GM23338 (cell line): ENCODE measurements around the gene ST8SIA6. TPM values are rescaled to one million over a fixed set of nuclear protein-coding genes. Genes with fewer than 3 reads are reported as not detected.

ENCODE experiments used
- ATAC-seq: fragments of 200-7000 bp; cut with Tn5 transposase; 3 replicates; pipeline ENCODE4 v1.9.1; 2020
- DNase-seq: peaks from one replicate; pipeline ENCODE4 v3.0.0-alpha.2; 2015; ENCODE audit warnings: low spot score
- H2AFZ ChIP-seq: fragments of 200-600 bp; sonication (generic); 2 replicates; pipeline ENCODE4 v1.8.0; 2016; ENCODE audit warnings: antibody characterized with exemption, mild to moderate bottlenecking, moderate library complexity
- H3F3A ChIP-seq: fragments of 200-600 bp; sonication (generic); replicated peaks from 2 replicates; pipeline ENCODE4 v1.8.0; 2017; ENCODE audit warnings: antibody characterized with exemption, mixed run types, low read depth
- H3K27ac ChIP-seq: fragments of 200-600 bp; sonication (generic); 2 replicates; pipeline ENCODE4 v1.6.1; 2016; ENCODE audit warnings: low read depth
- H3K27me3 ChIP-seq: fragments of 200-600 bp; sonication (generic); 2 replicates; pipeline ENCODE4 v1.8.0; 2016; ENCODE audit warnings: mild to moderate bottlenecking, mixed run types, moderate library complexity; ENCODE audit not compliant: insufficient read depth
- H3K36me3 ChIP-seq: fragments of 200-600 bp; sonication (generic); 2 replicates; pipeline ENCODE4 v1.8.0; 2016; ENCODE audit warnings: mild to moderate bottlenecking; ENCODE audit not compliant: insufficient read depth
- H3K4me1 ChIP-seq: fragments of 200-600 bp; sonication (generic); 2 replicates; pipeline ENCODE4 v1.8.0; 2016; ENCODE audit warnings: mild to moderate bottlenecking, moderate library complexity; ENCODE audit not compliant: insufficient read depth
- H3K4me2 ChIP-seq: fragments of 200-600 bp; sonication (generic); 2 replicates; pipeline ENCODE4 v1.7.1; 2017; ENCODE audit warnings: mixed run types
- H3K4me3 ChIP-seq: fragments of 200-600 bp; sonication (generic); 2 replicates; pipeline ENCODE4 v1.6.1; 2016; ENCODE audit warnings: mixed run types
- H3K79me2 ChIP-seq: fragments of 200-600 bp; sonication (generic); replicated peaks from 2 replicates; pipeline ENCODE4 v1.8.0; 2017; ENCODE audit warnings: mild to moderate bottlenecking; ENCODE audit not compliant: insufficient read depth
- H3K9me2 ChIP-seq: fragments of 200-600 bp; sonication (generic); 2 replicates; pipeline ENCODE4 v1.8.0; 2017; ENCODE audit not compliant: insufficient read depth
- H4K20me1 ChIP-seq: fragments of 200-600 bp; sonication (generic); replicated peaks from 2 replicates; pipeline ENCODE4 v1.8.0; 2017; ENCODE audit warnings: mild to moderate bottlenecking; ENCODE audit not compliant: insufficient read depth
- H3K27ac Mint-ChIP-seq: 2 replicates; pipeline ENCODE4 v1.8.0; 2020; ENCODE audit warnings: inconsistent platforms, mild to moderate bottlenecking, moderate library complexity, mixed read lengths
- H3K27me3 Mint-ChIP-seq: 3 replicates; pipeline ENCODE4 v1.8.0; 2022; ENCODE audit warnings: low read depth, mild to moderate bottlenecking, moderate library complexity, mixed read lengths, inconsistent platforms; ENCODE audit not compliant: insufficient read depth, poor library complexity
- H3K36me3 Mint-ChIP-seq: 3 replicates; pipeline ENCODE4 v1.8.0; 2021; ENCODE audit warnings: low read depth, mild to moderate bottlenecking, inconsistent platforms, moderate library complexity, mixed read lengths
- H3K4me1 Mint-ChIP-seq: 3 replicates; pipeline ENCODE4 v1.8.0; 2020; ENCODE audit warnings: mild to moderate bottlenecking, inconsistent platforms, mixed read lengths
- H3K4me3 Mint-ChIP-seq: 3 replicates; pipeline ENCODE4 v1.8.0; 2021; ENCODE audit warnings: moderate library complexity, mild to moderate bottlenecking, inconsistent platforms, mixed read lengths
- H3K9me3 Mint-ChIP-seq: 3 replicates; pipeline ENCODE4 v1.8.0; 2020; ENCODE audit warnings: moderate library complexity, mild to moderate bottlenecking, inconsistent platforms, mixed read lengths
- CREB1 ChIP-seq: fragments of 250-450 bp; sonication (Bioruptor Pico); IDR thresholded peaks from 2 replicates; pipeline ENCODE4 v1.5.0; 2020; ENCODE audit warnings: low read depth, mild to moderate bottlenecking, moderate library complexity
- EZH2 ChIP-seq: fragments of 200-600 bp; sonication (generic); IDR thresholded peaks from one replicate; pipeline ENCODE4 v1.8.0; 2017; ENCODE audit warnings: antibody characterized with exemption, mild to moderate bottlenecking, low read depth; ENCODE audit not compliant: unreplicated experiment
- EZH2phosphoT487 ChIP-seq: fragments of 200-600 bp; sonication (generic); IDR thresholded peaks from one replicate; pipeline ENCODE4 v1.8.1; 2018; ENCODE audit warnings: antibody characterized with exemption; ENCODE audit not compliant: unreplicated experiment
- JUNB ChIP-seq: IDR thresholded peaks from one replicate; pipeline ENCODE4 v1.6.1; 2016; ENCODE audit warnings: antibody characterized with exemption; ENCODE audit not compliant: unreplicated experiment
- NANOG ChIP-seq: IDR thresholded peaks from 2 replicates; pipeline ENCODE4 v1.6.1; 2016; ENCODE audit warnings: antibody characterized with exemption, borderline replicate concordance
- POLR2AphosphoS5 ChIP-seq: IDR thresholded peaks from 2 replicates; pipeline ENCODE4 v1.6.1; 2016; ENCODE audit warnings: antibody characterized with exemption, low read depth
- STAT1 ChIP-seq: IDR thresholded peaks from one replicate; pipeline ENCODE4 v1.6.1; 2016; ENCODE audit warnings: antibody characterized with exemption; ENCODE audit not compliant: unreplicated experiment
- ZNF114 ChIP-seq: fragments of 250-450 bp; sonication (Bioruptor Pico); IDR thresholded peaks from 2 replicates; pipeline ENCODE4 v1.5.0; 2020; ENCODE audit warnings: mild to moderate bottlenecking, moderate library complexity
- ZNF331 ChIP-seq: fragments of 250-450 bp; sonication (Bioruptor Pico); IDR thresholded peaks from 2 replicates; pipeline ENCODE4 v1.5.0; 2020; ENCODE audit warnings: low read depth, mild to moderate bottlenecking, moderate library complexity
- polyA plus RNA-seq: library from polyadenylated mRNA; unstranded; fragments of >200 nt; fragmentation: Nextera tagmentation; extraction: Ambion mirVana; gene quantifications from 2 replicates; pipeline ENCODE4 v1.2.1, GENCODE V29; 2016
- total RNA-seq: library from RNA; depleted of rRNA; stranded (reverse); fragments of >200 nt; shearing (Covaris generic); gene quantifications from 2 replicates; pipeline ENCODE4 v1.2.3, GENCODE V29; 2014
- TF ChIP-seq, protein P1 (sequence below): fragments of 250-450 bp; sonication (Bioruptor Pico); IDR thresholded peaks from 2 replicates; pipeline ENCODE4 v1.5.0; 2020; ENCODE audit warnings: mild to moderate bottlenecking, moderate library complexity
- TF ChIP-seq, protein P2 (sequence below): IDR thresholded peaks from one replicate; pipeline ENCODE4 v1.6.1; 2018; ENCODE audit warnings: antibody characterized with exemption; ENCODE audit not compliant: unreplicated experiment
- TF ChIP-seq, protein P3 (sequence below), 2 experiments: fragments of 200-600 bp in 1 of 2; sonication (generic) in 1 of 2; conservative IDR thresholded peaks; 2 replicates each; pipeline versions ENCODE4 v1.5.1 to v1.6.1; 2016 to 2017; ENCODE audit warnings: antibody characterized with exemption in 2 of 2, low read depth in 2 of 2, mild to moderate bottlenecking in 2 of 2, moderate library complexity in 1 of 2
- TF ChIP-seq, protein P4 (sequence below): IDR thresholded peaks from 2 replicates; pipeline ENCODE4 v1.6.1; 2016; ENCODE audit warnings: antibody characterized with exemption

The ST8SIA6 gene
- total and polyA plus RNA-seq, 2 experiments from 2014 or later: 1.6 to 2.3 TPM

DNA sequence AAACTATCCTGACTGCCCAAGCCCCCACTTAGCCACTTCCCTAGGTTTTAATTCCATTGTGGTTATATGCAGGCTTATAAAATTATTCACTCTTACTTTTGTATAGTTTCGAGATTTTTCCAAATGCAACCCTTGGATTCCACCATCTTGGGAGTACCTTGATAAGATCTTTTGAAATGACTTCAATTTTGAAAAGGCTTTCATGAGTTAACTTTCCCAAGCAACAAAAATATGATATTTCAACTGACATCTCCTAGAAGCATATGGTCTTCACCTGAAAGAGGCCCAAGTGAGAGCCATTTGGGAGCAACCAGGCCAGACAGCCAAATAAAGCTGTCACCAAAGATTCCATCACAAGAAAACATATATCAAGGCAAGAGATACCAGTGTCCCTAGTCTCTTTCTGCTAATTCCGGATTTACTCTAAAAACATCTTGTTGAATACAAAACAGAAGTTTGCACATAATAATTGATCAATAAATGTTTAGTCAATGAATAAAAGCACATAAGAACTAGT, 1.7 kb upstream of the ST8SIA6 start:
- Histone ChIP-seq H3K4me1 (peaks cover 39% of the 10 kb centered on the region), H4K20me1 (no peaks in the 10 kb centered on the region), H3K4me2 (no peak overlapping the region), H3K36me3 (no peaks in the 10 kb centered on the region), H3K27ac (no peak overlapping the region), H3K79me2 (no peaks in the 10 kb centered on the region), H3K27me3 (peaks cover 43% of the 10 kb centered on the region), H3K9me2 (no peaks in the 10 kb centered on the region), H2AFZ (no peak overlapping the region), H3F3A (peaks cover 5% of the 10 kb centered on the region; the same call in 1 of the 2 replicates), H3K4me3 (no peak overlapping the region)
- peaks cover 28% of the 10 kb centered on the region for H3K4me1 Mint-ChIP-seq
- H3K9me3 Mint-ChIP-seq: peaks cover 17% of the 10 kb centered on the region
- H3K27ac Mint-ChIP-seq: no peak overlapping the region
- TF ChIP-seq EZH2 (no peak), ZNF114 (no peak), EZH2phosphoT487 (no peak), ZNF331 (CRISPR knock-in tag) (no peak), CREB1 (no peak), STAT1 (no peak), JUNB (no peak), POLR2AphosphoS5 (no peak), NANOG (no peak)
- TF ChIP-seq, protein P1, sequence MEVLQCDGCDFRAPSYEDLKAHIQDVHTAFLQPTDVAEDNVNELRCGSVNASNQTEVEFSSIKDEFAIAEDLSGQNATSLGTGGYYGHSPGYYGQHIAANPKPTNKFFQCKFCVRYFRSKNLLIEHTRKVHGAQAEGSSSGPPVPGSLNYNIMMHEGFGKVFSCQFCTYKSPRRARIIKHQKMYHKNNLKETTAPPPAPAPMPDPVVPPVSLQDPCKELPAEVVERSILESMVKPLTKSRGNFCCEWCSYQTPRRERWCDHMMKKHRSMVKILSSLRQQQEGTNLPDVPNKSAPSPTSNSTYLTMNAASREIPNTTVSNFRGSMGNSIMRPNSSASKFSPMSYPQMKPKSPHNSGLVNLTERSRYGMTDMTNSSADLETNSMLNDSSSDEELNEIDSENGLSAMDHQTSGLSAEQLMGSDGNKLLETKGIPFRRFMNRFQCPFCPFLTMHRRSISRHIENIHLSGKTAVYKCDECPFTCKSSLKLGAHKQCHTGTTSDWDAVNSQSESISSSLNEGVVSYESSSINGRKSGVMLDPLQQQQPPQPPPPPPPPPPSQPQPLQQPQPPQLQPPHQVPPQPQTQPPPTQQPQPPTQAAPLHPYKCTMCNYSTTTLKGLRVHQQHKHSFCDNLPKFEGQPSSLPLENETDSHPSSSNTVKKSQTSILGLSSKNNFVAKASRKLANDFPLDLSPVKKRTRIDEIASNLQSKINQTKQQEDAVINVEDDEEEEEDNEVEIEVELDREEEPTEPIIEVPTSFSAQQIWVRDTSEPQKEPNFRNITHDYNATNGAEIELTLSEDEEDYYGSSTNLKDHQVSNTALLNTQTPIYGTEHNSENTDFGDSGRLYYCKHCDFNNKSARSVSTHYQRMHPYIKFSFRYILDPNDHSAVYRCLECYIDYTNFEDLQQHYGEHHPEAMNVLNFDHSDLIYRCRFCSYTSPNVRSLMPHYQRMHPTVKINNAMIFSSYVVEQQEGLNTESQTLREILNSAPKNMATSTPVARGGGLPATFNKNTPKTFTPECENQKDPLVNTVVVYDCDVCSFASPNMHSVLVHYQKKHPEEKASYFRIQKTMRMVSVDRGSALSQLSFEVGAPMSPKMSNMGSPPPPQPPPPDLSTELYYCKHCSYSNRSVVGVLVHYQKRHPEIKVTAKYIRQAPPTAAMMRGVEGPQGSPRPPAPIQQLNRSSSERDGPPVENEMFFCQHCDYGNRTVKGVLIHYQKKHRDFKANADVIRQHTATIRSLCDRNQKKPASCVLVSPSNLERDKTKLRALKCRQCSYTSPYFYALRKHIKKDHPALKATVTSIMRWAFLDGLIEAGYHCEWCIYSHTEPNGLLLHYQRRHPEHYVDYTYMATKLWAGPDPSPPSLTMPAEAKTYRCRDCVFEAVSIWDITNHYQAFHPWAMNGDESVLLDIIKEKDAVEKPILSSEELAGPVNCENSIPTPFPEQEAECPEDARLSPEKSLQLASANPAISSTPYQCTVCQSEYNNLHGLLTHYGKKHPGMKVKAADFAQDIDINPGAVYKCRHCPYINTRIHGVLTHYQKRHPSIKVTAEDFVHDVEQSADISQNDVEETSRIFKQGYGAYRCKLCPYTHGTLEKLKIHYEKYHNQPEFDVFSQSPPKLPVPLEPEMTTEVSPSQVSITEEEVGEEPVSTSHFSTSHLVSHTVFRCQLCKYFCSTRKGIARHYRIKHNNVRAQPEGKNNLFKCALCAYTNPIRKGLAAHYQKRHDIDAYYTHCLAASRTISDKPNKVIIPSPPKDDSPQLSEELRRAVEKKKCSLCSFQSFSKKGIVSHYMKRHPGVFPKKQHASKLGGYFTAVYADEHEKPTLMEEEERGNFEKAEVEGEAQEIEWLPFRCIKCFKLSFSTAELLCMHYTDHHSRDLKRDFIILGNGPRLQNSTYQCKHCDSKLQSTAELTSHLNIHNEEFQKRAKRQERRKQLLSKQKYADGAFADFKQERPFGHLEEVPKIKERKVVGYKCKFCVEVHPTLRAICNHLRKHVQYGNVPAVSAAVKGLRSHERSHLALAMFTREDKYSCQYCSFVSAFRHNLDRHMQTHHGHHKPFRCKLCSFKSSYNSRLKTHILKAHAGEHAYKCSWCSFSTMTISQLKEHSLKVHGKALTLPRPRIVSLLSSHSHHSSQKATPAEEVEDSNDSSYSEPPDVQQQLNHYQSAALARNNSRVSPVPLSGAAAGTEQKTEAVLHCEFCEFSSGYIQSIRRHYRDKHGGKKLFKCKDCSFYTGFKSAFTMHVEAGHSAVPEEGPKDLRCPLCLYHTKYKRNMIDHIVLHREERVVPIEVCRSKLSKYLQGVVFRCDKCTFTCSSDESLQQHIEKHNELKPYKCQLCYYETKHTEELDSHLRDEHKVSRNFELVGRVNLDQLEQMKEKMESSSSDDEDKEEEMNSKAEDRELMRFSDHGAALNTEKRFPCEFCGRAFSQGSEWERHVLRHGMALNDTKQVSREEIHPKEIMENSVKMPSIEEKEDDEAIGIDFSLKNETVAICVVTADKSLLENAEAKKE (CRISPR knock-in tag): no peak
- TF ChIP-seq, protein P2, sequence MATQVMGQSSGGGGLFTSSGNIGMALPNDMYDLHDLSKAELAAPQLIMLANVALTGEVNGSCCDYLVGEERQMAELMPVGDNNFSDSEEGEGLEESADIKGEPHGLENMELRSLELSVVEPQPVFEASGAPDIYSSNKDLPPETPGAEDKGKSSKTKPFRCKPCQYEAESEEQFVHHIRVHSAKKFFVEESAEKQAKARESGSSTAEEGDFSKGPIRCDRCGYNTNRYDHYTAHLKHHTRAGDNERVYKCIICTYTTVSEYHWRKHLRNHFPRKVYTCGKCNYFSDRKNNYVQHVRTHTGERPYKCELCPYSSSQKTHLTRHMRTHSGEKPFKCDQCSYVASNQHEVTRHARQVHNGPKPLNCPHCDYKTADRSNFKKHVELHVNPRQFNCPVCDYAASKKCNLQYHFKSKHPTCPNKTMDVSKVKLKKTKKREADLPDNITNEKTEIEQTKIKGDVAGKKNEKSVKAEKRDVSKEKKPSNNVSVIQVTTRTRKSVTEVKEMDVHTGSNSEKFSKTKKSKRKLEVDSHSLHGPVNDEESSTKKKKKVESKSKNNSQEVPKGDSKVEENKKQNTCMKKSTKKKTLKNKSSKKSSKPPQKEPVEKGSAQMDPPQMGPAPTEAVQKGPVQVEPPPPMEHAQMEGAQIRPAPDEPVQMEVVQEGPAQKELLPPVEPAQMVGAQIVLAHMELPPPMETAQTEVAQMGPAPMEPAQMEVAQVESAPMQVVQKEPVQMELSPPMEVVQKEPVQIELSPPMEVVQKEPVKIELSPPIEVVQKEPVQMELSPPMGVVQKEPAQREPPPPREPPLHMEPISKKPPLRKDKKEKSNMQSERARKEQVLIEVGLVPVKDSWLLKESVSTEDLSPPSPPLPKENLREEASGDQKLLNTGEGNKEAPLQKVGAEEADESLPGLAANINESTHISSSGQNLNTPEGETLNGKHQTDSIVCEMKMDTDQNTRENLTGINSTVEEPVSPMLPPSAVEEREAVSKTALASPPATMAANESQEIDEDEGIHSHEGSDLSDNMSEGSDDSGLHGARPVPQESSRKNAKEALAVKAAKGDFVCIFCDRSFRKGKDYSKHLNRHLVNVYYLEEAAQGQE: no peak
- TF ChIP-seq, protein P3, sequence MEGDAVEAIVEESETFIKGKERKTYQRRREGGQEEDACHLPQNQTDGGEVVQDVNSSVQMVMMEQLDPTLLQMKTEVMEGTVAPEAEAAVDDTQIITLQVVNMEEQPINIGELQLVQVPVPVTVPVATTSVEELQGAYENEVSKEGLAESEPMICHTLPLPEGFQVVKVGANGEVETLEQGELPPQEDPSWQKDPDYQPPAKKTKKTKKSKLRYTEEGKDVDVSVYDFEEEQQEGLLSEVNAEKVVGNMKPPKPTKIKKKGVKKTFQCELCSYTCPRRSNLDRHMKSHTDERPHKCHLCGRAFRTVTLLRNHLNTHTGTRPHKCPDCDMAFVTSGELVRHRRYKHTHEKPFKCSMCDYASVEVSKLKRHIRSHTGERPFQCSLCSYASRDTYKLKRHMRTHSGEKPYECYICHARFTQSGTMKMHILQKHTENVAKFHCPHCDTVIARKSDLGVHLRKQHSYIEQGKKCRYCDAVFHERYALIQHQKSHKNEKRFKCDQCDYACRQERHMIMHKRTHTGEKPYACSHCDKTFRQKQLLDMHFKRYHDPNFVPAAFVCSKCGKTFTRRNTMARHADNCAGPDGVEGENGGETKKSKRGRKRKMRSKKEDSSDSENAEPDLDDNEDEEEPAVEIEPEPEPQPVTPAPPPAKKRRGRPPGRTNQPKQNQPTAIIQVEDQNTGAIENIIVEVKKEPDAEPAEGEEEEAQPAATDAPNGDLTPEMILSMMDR (conservative IDR thresholded peaks at IDR 0.05; ENCODE audit: low read depth in 2 of 2): no peak
- TF ChIP-seq, protein P4, sequence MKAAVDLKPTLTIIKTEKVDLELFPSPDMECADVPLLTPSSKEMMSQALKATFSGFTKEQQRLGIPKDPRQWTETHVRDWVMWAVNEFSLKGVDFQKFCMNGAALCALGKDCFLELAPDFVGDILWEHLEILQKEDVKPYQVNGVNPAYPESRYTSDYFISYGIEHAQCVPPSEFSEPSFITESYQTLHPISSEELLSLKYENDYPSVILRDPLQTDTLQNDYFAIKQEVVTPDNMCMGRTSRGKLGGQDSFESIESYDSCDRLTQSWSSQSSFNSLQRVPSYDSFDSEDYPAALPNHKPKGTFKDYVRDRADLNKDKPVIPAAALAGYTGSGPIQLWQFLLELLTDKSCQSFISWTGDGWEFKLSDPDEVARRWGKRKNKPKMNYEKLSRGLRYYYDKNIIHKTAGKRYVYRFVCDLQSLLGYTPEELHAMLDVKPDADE: no peak
- H3K36me3 Mint-ChIP-seq: peaks cover 13% of the 10 kb centered on the region; the same call in 2 of the 3 replicates
- peaks cover 27% of the 10 kb centered on the region for H3K27me3 Mint-ChIP-seq
- no peak for ATAC-seq
- no peak overlapping the region for H3K4me3 Mint-ChIP-seq
- no peak for DNase-seq
